OCI-LY3 (cell line): ENCODE measurements around the gene OGFR.

ENCODE experiments used
- H2AFZ ChIP-seq: fragments of 200-600, 300-600 bp; shearing (Covaris generic); 2 replicates; pipeline ENCODE4 v1.6.0; 2014; ENCODE audit warnings: antibody characterized with exemption, low read depth, low read length
- H3K27ac ChIP-seq: fragments of 200-600, 300-600 bp; sonication (generic); 2 replicates; pipeline ENCODE4 v1.5.1; 2014; ENCODE audit warnings: mild to moderate bottlenecking, low read length, moderate library complexity, mixed read lengths
- H3K27me3 ChIP-seq: fragments of 200-600, 300-600 bp; sonication (generic); 2 replicates; pipeline ENCODE4 v1.6.1; 2014; ENCODE audit warnings: low read depth, low read length, mixed read lengths
- H3K36me3 ChIP-seq: fragments of 200-600, 300-600 bp; sonication (generic); replicated peaks from 2 replicates; pipeline ENCODE3; 2014; ENCODE audit warnings: low read depth, low read length, mixed read lengths
- H3K4me1 ChIP-seq: fragments of 300-600, 200-600 bp; sonication (generic); 2 replicates; pipeline ENCODE4 v1.6.1; 2014; ENCODE audit warnings: low read length, mixed read lengths
- H3K4me2 ChIP-seq: fragments of 200-600, 300-600 bp; sonication (generic); 2 replicates; pipeline ENCODE4 v1.6.1; 2014; ENCODE audit warnings: low read length, mixed read lengths
- H3K4me3 ChIP-seq: fragments of 300-600, 200-600 bp; sonication (generic); 2 replicates; pipeline ENCODE4 v1.5.1; 2014; ENCODE audit warnings: antibody characterized with exemption, mild to moderate bottlenecking, low read length, moderate library complexity
- H3K79me2 ChIP-seq: fragments of 300-600, 200-600 bp; shearing (Covaris generic); 2 replicates; pipeline ENCODE4 v1.6.1; 2014; ENCODE audit warnings: mild to moderate bottlenecking, low read length, mixed read lengths
- H3K9ac ChIP-seq: fragments of 300-600, 200-600 bp; shearing (Covaris generic); 2 replicates; pipeline ENCODE4 v1.6.0; 2014; ENCODE audit warnings: mild to moderate bottlenecking, low read length, moderate library complexity
- H3K9me3 ChIP-seq: fragments of 200-600, 300-600 bp; shearing (Covaris generic); 2 replicates; pipeline ENCODE4 v1.6.1; 2014; ENCODE audit warnings: low read length, mixed read lengths; ENCODE audit not compliant: insufficient read depth
- H4K20me1 ChIP-seq: fragments of 200-600, 300-600 bp; sonication (generic); 2 replicates; pipeline ENCODE4 v1.6.1; 2016; ENCODE audit warnings: low read length, mixed read lengths; ENCODE audit not compliant: insufficient read depth
- CTCF ChIP-seq: fragments of 200-600, 300-600 bp; sonication (generic); IDR thresholded peaks from 2 replicates; pipeline ENCODE4 v1.5.1; 2014; ENCODE audit warnings: antibody characterized with exemption, low read length, low read depth
- EZH2phosphoT487 ChIP-seq: fragments of 200-600 bp; shearing (Covaris generic); IDR thresholded peaks from 2 replicates; pipeline ENCODE4 v1.6.1; 2018; ENCODE audit warnings: antibody characterized with exemption, mixed run types, low read depth

Gene OGFR

DNA sequence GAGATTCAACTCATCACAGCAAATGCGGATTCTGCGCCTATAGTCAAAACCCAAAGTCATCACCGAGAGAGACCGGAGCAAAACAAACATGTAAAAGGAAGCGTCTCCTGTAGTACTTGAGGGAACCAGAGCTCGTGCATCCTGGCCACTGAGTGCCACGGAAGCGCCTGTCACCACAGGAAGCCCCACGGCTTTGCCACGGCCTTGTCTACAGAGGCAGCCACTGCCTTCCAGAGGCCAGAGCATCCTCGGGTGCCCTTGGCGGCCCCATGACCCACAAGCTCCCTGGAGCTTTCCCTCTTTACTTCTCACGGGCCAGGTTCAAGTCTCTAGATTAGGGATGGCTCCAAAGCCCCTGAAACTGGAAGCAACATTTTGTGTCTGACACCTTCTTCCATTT, 49.5 kb downstream of the OGFR start:
- no peak for TF ChIP-seq EZH2phosphoT487
- no peak for TF ChIP-seq CTCF
- Histone ChIP-seq H3K9me3 (no peaks in the 10 kb centered on the region), H4K20me1 (peaks cover 56% of the 10 kb centered on the region), H3K4me1 (peaks cover 62% of the 10 kb centered on the region), H3K4me2 (no peak overlapping the region), H3K79me2 (peaks cover 100% of the 10 kb centered on the region), H3K27me3 (no peaks in the 10 kb centered on the region), H3K27ac (peak overlapping the region; percentile 97), H3K9ac (peak overlapping the region; percentile 20; the same call in 1 of the 2 replicates), H3K36me3 (peaks cover 84% of the 10 kb centered on the region), H2AFZ (no peak overlapping the region), H3K4me3 (no peak overlapping the region)

DNA sequence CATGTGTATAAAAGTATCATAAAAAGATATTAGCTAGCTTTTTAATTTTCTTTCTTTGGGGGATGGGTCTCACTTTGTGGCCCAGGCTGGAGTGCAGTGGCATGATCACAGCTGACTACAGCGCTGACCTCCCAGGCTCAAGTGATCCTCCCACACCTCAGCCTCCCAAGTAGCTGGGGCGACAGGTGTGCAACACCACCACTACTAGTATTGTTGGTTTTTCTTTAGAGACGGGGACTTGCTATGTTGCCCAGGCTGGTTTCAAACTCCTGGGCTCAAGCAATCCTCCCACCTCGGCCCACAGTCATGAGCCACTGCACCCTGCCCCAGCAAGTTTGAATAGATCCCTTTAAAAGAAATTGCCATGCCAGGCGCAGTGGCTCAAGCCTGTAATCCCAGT, 50.5 kb downstream of the OGFR start:
- no peak for TF ChIP-seq CTCF
- Histone ChIP-seq H3K79me2 (peaks cover 100% of the 10 kb centered on the region), H3K9me3 (no peaks in the 10 kb centered on the region), H3K4me2 (peak overlapping the region; percentile 1; the same call in 1 of the 2 replicates), H3K27me3 (no peaks in the 10 kb centered on the region), H3K27ac (peak overlapping the region; percentile 97), H3K36me3 (peaks cover 85% of the 10 kb centered on the region), H2AFZ (no peak overlapping the region), H3K4me3 (no peak overlapping the region), H3K4me1 (peaks cover 64% of the 10 kb centered on the region), H4K20me1 (peaks cover 47% of the 10 kb centered on the region), H3K9ac (peak overlapping the region; percentile 20; the same call in 1 of the 2 replicates)

DNA sequence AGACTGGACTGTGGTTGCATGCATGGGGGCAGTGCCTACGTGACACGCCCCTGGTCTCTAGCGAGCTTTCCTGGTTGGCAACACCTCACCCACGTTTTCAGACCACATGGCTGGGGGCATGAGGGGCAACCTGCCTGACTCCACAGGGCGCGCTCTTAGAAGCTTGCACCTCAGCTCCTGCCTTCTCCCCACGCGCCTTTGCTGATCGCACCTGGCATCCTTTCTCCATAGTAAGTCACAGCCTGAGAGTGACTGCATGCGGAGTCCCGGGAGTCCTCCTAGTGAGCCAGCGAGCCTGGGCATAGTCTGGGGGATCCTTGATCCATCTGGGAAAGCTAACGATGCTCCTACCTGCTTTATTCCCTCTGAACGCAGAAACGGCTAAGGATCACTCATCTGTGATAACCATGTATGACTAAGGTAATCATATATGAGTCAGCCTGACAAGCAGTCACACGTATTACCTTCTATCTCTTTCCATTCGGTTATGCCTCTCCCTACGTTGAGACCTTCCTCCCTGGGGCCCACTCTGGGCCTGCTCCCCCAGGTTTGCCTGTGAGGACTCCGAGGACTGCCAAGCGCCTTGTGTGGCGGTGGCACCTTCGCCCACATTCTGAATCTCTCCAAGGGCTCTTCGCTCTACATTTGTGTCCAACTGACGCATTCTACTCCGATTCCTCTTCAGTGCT, 52.4 kb downstream of the OGFR start:
- peaks cover 27% of the 10 kb centered on the region for H4K20me1 ChIP-seq
- no peaks in the 10 kb centered on the region for H3K9me3 ChIP-seq
- no peaks in the 10 kb centered on the region for H3K27me3 ChIP-seq
- peaks cover 69% of the 10 kb centered on the region for H3K4me1 ChIP-seq
- no peak for TF ChIP-seq CTCF
- peak overlapping the region; percentile 97 for H3K27ac ChIP-seq
- H3K79me2 ChIP-seq, result peaks cover 96% of the 10 kb centered on the region
- no peak overlapping the region for H2AFZ ChIP-seq
- H3K4me2 ChIP-seq, result peak overlapping the region; percentile 86
- H3K36me3 ChIP-seq, result peaks cover 73% of the 10 kb centered on the region
- peak overlapping the region; percentile 95 for H3K9ac ChIP-seq
- peak overlapping the region; percentile 97 for H3K4me3 ChIP-seq

GRCh38 chr20:62858058-62858830, 53.6 kb downstream of the OGFR start:
- Histone ChIP-seq H3K4me3 (peak overlapping the region; percentile 97), H3K36me3 (peaks cover 67% of the 10 kb centered on the region), H3K27me3 (no peaks in the 10 kb centered on the region), H4K20me1 (peaks cover 17% of the 10 kb centered on the region), H3K27ac (peak overlapping the region; percentile 97), H3K4me2 (peak overlapping the region; percentile 86), H3K4me1 (peaks cover 73% of the 10 kb centered on the region), H3K79me2 (peaks cover 85% of the 10 kb centered on the region), H3K9me3 (no peaks in the 10 kb centered on the region), H2AFZ (no peak overlapping the region), H3K9ac (peak overlapping the region; percentile 95)
- no peak for TF ChIP-seq CTCF
- no peak for TF ChIP-seq EZH2phosphoT487
